GM12878 (cell line): Measurements from ENCODE around the gene ZFP91. TPM values are rescaled to one million over a fixed set of nuclear protein-coding genes. Genes with fewer than 3 reads are reported as not detected.

Experiments
- ATF2 ChIP-seq: IDR thresholded peaks from 2 replicates; pipeline ENCODE4 v1.6.1; 2012; ENCODE audit warnings: low read length, inconsistent platforms
- BCL11A ChIP-seq: IDR thresholded peaks from 2 replicates; pipeline ENCODE4 v1.6.1; 2011; ENCODE audit warnings: low read depth, low read length
- BRCA1 ChIP-seq: IDR thresholded peaks from 2 replicates; pipeline ENCODE4 v1.6.1; 2011; ENCODE audit warnings: low read depth, low read length, improper control_type of control experiment
- CHD2 ChIP-seq: IDR thresholded peaks from 2 replicates; pipeline ENCODE4 v1.6.1; 2011; ENCODE audit warnings: low read depth, low read length, improper control_type of control experiment, borderline replicate concordance
- CHD4 ChIP-seq: fragments of 200-600 bp; sonication (generic); IDR thresholded peaks from 2 replicates; pipeline ENCODE4 v1.6.1; 2016; ENCODE audit warnings: mild to moderate bottlenecking
- EED ChIP-seq: sonication (generic); IDR thresholded peaks from 2 replicates; pipeline ENCODE4 v1.6.1; 2016; ENCODE audit warnings: antibody characterized with exemption, low read depth
- ESRRA ChIP-seq: IDR thresholded peaks from 2 replicates; pipeline ENCODE4 v1.6.1; 2012; ENCODE audit warnings: mild to moderate bottlenecking, low read length, improper control_type of control experiment
- EZH2 ChIP-seq: IDR thresholded peaks from 2 replicates; pipeline ENCODE4 v1.6.1; 2012; ENCODE audit warnings: low read depth, mild to moderate bottlenecking, control low read depth, inconsistent platforms, low read length, borderline replicate concordance; ENCODE audit not compliant: control insufficient read depth
- HDAC6 ChIP-seq: fragments of 200-600 bp; sonication (generic); IDR thresholded peaks from one replicate; pipeline ENCODE4 v1.8.0; 2017; ENCODE audit warnings: antibody characterized with exemption; ENCODE audit not compliant: unreplicated experiment
- MYC ChIP-seq: IDR thresholded peaks from 2 replicates; pipeline ENCODE4 v1.6.1; 2011; ENCODE audit warnings: mild to moderate bottlenecking, low read length, moderate library complexity, inconsistent platforms; ENCODE audit not compliant: insufficient read depth, insufficient replicate concordance, insufficient read length, severe bottlenecking
- NR2F1 ChIP-seq: fragments of 450-650 bp; conservative IDR thresholded peaks from 2 replicates; pipeline ENCODE4 v1.6.1; 2017; ENCODE audit warnings: mild to moderate bottlenecking
- PAX5 ChIP-seq: IDR thresholded peaks from 2 replicates; pipeline ENCODE4 v1.6.1; 2011; ENCODE audit warnings: low read depth, low read length, borderline replicate concordance
- POLR2A ChIP-seq: IDR thresholded peaks from 2 replicates; pipeline ENCODE4 v1.6.1; 2011; ENCODE audit warnings: low read depth, mild to moderate bottlenecking, low read length
- RB1 ChIP-seq: fragments of 450-650 bp; formaldehyde crosslinking; IDR thresholded peaks from 2 replicates; pipeline ENCODE4 v1.6.1; 2017; ENCODE audit warnings: mild to moderate bottlenecking, borderline replicate concordance
- RBBP5 ChIP-seq: fragments of 200-600 bp; sonication (generic); conservative IDR thresholded peaks from 2 replicates; pipeline ENCODE4 v1.6.1; 2016
- RELA ChIP-seq: fragments of 450-650 bp; IDR thresholded peaks from 2 replicates; pipeline ENCODE4 v1.8.0; 2014; ENCODE audit warnings: borderline replicate concordance; ENCODE audit not compliant: partially characterized antibody
- RUNX3 ChIP-seq: IDR thresholded peaks from 2 replicates; pipeline ENCODE4 v1.6.1; 2012; ENCODE audit warnings: low read length, inconsistent platforms
- SIX5 ChIP-seq: IDR thresholded peaks from 2 replicates; pipeline ENCODE4 v1.6.1; 2011; ENCODE audit warnings: mild to moderate bottlenecking, low read depth, low read length, moderate library complexity; ENCODE audit not compliant: severe bottlenecking
- SMC3 ChIP-seq: IDR thresholded peaks from 2 replicates; pipeline ENCODE4 v1.6.1; 2011; ENCODE audit warnings: low read length, improper control_type of control experiment, borderline replicate concordance
- SP1 ChIP-seq: IDR thresholded peaks from one replicate; pipeline ENCODE4 v1.6.1; 2011; ENCODE audit warnings: low read depth, low read length
- STAT3 ChIP-seq: IDR thresholded peaks from 2 replicates; pipeline ENCODE4 v1.6.1; 2011; ENCODE audit warnings: low read depth, low read length, improper control_type of control experiment
- USF1 ChIP-seq: IDR thresholded peaks from 2 replicates; pipeline ENCODE4 v1.6.1; 2011; ENCODE audit warnings: borderline replicate concordance, low read depth, mild to moderate bottlenecking, moderate library complexity, mixed read lengths, low read length; ENCODE audit not compliant: insufficient read depth; ENCODE audit errors: extremely low read length
- YY1 ChIP-seq: IDR thresholded peaks from 2 replicates; pipeline ENCODE4 v1.6.1; 2011; ENCODE audit warnings: low read depth, mild to moderate bottlenecking, low read length
- ZNF207 ChIP-seq: fragments of 450-650 bp; IDR thresholded peaks from 2 replicates; pipeline ENCODE4 v1.6.1; 2014; ENCODE audit warnings: antibody characterized with exemption, mild to moderate bottlenecking, borderline replicate concordance
- polyA plus RNA-seq, 11 experiments: library from polyadenylated mRNA; depleted of rRNA in 4 of 11; unstranded in 6 of 11; stranded (reverse) in 5 of 11; fragments of >200 nt; fragmentation: Nextera tagmentation in 4 of 11; fragmentation: Illumina TruSeq in 1 of 11; extraction: Ambion mirVana in 4 of 11; extraction: Trizol in 1 of 11; gene quantifications; 1 replicate in 1 of 11; 2 replicates in 10 of 11; pipeline versions ENCODE4 v1.2.1 to v1.2.3, GENCODE V29; 2011 to 2016; ENCODE audit warnings: inconsistent platforms in 2 of 11, missing spikeins in 2 of 11, low read depth in 1 of 11
- total RNA-seq, 4 experiments: library from RNA; depleted of rRNA in 3 of 4; stranded (reverse); fragments of >200 nt in 3 of 4; fragmentation: Illumina TruSeq in 1 of 4; extraction: Trizol in 1 of 4; gene quantifications; 2 replicates each; pipeline versions ENCODE4 v1.2.1 to v1.2.3, GENCODE V29; 2013 to 2021
- TF ChIP-seq, protein P1 (sequence below): fragments of 450-650 bp; IDR thresholded peaks from 2 replicates; pipeline ENCODE4 v1.6.1; 2017; ENCODE audit warnings: mild to moderate bottlenecking

The ZFP91 gene
- total and polyA plus RNA-seq, 10 of the 15 experiments (the other 5 are each of a cell fraction or from before 2014, with no cell fraction given), result 12.9 to 54.1 (median 31.7) TPM

DNA sequence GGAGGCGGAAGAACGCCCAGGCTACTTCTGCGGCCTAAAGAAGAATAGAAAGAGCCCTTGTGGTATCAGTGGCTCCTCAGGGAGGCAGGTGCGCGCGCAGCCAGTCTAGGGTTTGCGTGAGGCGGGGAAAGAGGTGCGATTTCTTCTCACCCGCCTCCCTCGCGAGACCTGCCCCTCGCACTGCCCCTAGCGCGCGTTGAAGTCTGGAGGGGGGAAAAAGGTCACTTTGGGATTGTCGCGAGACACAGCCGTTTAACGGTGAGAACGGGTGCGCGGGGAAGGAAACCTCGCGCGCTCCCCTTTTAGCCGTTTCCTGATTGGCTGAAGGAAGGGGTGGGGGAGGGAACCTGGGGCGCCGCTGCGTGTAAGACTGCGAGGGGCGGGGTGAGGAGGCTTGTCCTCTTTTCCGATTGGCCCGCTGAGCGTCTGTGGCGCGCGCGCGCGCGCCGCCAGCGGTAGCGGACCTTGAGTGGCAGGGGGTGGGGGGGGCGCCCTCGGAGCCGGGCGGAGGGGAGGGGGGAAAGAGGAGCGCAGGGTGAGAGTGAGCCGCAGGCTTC, at the start of gene ZFP91 (continued):
- peak; percentile 83 for TF ChIP-seq NR2F1
- peak; percentile 94 for TF ChIP-seq BRCA1
- no peak for TF ChIP-seq PAX5
- no peak for TF ChIP-seq RBBP5
- TF ChIP-seq RUNX3, result no peak
- no peak for TF ChIP-seq YY1
- TF ChIP-seq HDAC6, result peak; percentile 67
- no peak for TF ChIP-seq CHD4
- TF ChIP-seq RELA, result peak; percentile 21
- TF ChIP-seq SMC3, result no peak
- TF ChIP-seq POLR2A, result peak; percentile 91
- TF ChIP-seq STAT3, result no peak
- no peak for TF ChIP-seq BCL11A
- no peak; the same call in 1 of the 2 replicates for TF ChIP-seq ZNF207
- TF ChIP-seq CHD2, result peak; percentile 99
- TF ChIP-seq EZH2, result no peak
- no peak for TF ChIP-seq USF1
- no peak for TF ChIP-seq SIX5
- no peak for TF ChIP-seq MYC
- peak; percentile 49 for TF ChIP-seq SP1
- TF ChIP-seq, protein P1, sequence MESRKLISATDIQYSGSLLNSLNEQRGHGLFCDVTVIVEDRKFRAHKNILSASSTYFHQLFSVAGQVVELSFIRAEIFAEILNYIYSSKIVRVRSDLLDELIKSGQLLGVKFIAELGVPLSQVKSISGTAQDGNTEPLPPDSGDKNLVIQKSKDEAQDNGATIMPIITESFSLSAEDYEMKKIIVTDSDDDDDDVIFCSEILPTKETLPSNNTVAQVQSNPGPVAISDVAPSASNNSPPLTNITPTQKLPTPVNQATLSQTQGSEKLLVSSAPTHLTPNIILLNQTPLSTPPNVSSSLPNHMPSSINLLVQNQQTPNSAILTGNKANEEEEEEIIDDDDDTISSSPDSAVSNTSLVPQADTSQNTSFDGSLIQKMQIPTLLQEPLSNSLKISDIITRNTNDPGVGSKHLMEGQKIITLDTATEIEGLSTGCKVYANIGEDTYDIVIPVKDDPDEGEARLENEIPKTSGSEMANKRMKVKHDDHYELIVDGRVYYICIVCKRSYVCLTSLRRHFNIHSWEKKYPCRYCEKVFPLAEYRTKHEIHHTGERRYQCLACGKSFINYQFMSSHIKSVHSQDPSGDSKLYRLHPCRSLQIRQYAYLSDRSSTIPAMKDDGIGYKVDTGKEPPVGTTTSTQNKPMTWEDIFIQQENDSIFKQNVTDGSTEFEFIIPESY, result 0 out of 2 replicates have a peak, but pooled peaks have one; percentile 5
- TF ChIP-seq EED, result no peak
- peak; percentile 87 for TF ChIP-seq RB1
- TF ChIP-seq ESRRA, result no peak
- peak; percentile 78 for TF ChIP-seq ATF2
